C4-2B (cell line): Measurements from ENCODE around the gene ACSM4.

Experiments
- H3K27ac ChIP-seq: fragments of 450-650 bp; 2 replicates; pipeline ENCODE4 v1.5.1; 2017
- ZFX ChIP-seq: fragments of 450-650 bp; IDR thresholded peaks from 2 replicates; pipeline ENCODE4 v1.6.1; 2017
- TF ChIP-seq, protein P1 (sequence below): fragments of 450-650 bp; conservative IDR thresholded peaks from 2 replicates; pipeline ENCODE4 v1.5.1; 2017; ENCODE audit warnings: mild to moderate bottlenecking

The ACSM4 gene

DNA sequence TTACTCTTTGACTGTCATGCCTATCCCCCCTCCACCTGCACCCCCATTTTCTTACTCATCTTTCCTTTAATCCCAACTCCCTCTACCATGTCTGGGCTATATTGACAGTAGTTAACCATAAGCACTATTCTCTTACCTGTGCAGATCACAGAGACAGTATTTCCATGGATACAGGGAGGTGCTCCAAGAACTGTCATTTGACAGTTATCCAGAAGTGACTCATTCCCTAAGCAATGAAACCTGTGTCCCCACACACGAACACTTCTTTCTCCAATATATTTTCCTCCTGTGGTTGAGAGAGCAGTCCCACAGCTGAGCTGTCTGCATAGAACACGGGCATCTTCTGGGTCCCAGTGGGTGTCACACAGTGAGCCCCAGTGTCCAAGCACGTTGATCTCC is 71.3 kb downstream of the ACSM4 start:
- TF ChIP-seq, protein P1, sequence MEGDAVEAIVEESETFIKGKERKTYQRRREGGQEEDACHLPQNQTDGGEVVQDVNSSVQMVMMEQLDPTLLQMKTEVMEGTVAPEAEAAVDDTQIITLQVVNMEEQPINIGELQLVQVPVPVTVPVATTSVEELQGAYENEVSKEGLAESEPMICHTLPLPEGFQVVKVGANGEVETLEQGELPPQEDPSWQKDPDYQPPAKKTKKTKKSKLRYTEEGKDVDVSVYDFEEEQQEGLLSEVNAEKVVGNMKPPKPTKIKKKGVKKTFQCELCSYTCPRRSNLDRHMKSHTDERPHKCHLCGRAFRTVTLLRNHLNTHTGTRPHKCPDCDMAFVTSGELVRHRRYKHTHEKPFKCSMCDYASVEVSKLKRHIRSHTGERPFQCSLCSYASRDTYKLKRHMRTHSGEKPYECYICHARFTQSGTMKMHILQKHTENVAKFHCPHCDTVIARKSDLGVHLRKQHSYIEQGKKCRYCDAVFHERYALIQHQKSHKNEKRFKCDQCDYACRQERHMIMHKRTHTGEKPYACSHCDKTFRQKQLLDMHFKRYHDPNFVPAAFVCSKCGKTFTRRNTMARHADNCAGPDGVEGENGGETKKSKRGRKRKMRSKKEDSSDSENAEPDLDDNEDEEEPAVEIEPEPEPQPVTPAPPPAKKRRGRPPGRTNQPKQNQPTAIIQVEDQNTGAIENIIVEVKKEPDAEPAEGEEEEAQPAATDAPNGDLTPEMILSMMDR: no peak
- no peak for TF ChIP-seq ZFX
- no peak overlapping the region for H3K27ac ChIP-seq

DNA sequence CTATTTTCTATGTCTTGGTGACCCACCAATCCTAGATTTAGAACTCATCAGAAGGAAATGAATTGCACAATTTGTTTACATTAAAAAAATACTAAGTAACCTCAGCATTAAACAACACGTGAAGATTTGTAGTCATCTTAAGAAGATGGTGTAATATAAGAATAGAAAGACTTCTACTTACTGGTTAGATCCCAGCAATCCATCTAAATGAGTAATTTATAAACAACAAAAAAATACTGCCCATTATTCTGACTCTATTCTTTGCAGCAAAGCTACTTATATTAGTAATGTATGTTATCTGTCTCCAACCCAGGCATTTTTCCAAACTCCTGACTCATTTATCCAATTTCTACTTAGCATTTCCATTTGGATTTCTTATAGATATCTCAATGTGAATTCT is 72.3 kb downstream of the ACSM4 start:
- TF ChIP-seq ZFX: no peak
- TF ChIP-seq, protein P1: no peak

More for the DNA sequence above, 72.3 kb downstream of the ACSM4 start:
- H3K27ac ChIP-seq: no peak overlapping the region
